Trophoblast cell (in vitro differentiated cells and primary cell): ENCODE results near the gene IGF2R.

ENCODE experiments used
- DNase-seq, 2 donors: peaks; one replicate each; pipeline ENCODE4 v3.0.0-alpha.2; 2016
- H2AFZ ChIP-seq: 2 replicates; pipeline ENCODE4 v1.6.1; 2013; ENCODE audit warnings: low read length, moderate library complexity, mild to moderate bottlenecking; ENCODE audit not compliant: insufficient read depth, poor library complexity
- H2AK5ac ChIP-seq: 2 replicates; pipeline ENCODE4 v1.6.1; 2013; ENCODE audit warnings: mild to moderate bottlenecking, low read length
- H2BK120ac ChIP-seq: 2 replicates; pipeline ENCODE4 v1.6.1; 2013; ENCODE audit warnings: low read length, mild to moderate bottlenecking, moderate library complexity; ENCODE audit not compliant: insufficient read depth, poor library complexity
- H2BK12ac ChIP-seq: 2 replicates; pipeline ENCODE4 v1.6.1; 2013; ENCODE audit warnings: mild to moderate bottlenecking, low read length, moderate library complexity
- H2BK5ac ChIP-seq: 2 replicates; pipeline ENCODE4 v1.6.1; 2013; ENCODE audit warnings: low read length, low read depth, moderate library complexity, mild to moderate bottlenecking; ENCODE audit not compliant: poor library complexity
- H3K14ac ChIP-seq: 2 replicates; pipeline ENCODE4 v1.6.1; 2013; ENCODE audit warnings: mild to moderate bottlenecking, low read length
- H3K18ac ChIP-seq: 2 replicates; pipeline ENCODE4 v1.6.1; 2013; ENCODE audit warnings: mild to moderate bottlenecking, low read length
- H3K23ac ChIP-seq: 2 replicates; pipeline ENCODE4 v1.6.1; 2013; ENCODE audit warnings: low read length
- H3K27ac ChIP-seq: 2 replicates; pipeline ENCODE4 v1.5.1; 2013; ENCODE audit warnings: low read depth, mild to moderate bottlenecking, inconsistent platforms, low read length, moderate library complexity
- H3K27me3 ChIP-seq: 2 replicates; pipeline ENCODE4 v1.6.1; 2013; ENCODE audit warnings: inconsistent platforms, mild to moderate bottlenecking, low read length, moderate library complexity; ENCODE audit not compliant: insufficient read depth
- H3K36me3 ChIP-seq, 2 experiments: 1 replicate in 1 of 2; 2 replicates in 1 of 2; pipeline ENCODE4 v1.6.1; 2013; ENCODE audit warnings: low read length in 2 of 2, mild to moderate bottlenecking in 2 of 2, moderate library complexity in 1 of 2; ENCODE audit not compliant: insufficient read depth in 2 of 2, control insufficient read depth in 1 of 2
- H3K4ac ChIP-seq: 2 replicates; pipeline ENCODE4 v1.6.1; 2013; ENCODE audit warnings: low read depth, mild to moderate bottlenecking, low read length, moderate library complexity
- H3K4me1 ChIP-seq, 2 experiments: 1 replicate in 1 of 2; 2 replicates in 1 of 2; pipeline ENCODE4 v1.6.1; 2013; ENCODE audit warnings: low read length in 2 of 2, mild to moderate bottlenecking in 2 of 2, moderate library complexity in 1 of 2; ENCODE audit not compliant: insufficient read depth in 2 of 2, control insufficient read depth in 1 of 2
- H3K4me2 ChIP-seq: 2 replicates; pipeline ENCODE4 v1.6.1; 2013; ENCODE audit warnings: inconsistent platforms, mild to moderate bottlenecking, low read length, moderate library complexity
- H3K4me3 ChIP-seq: 2 replicates; pipeline ENCODE4 v1.5.1; 2013; ENCODE audit warnings: mild to moderate bottlenecking, low read depth, low read length, inconsistent platforms
- H3K79me1 ChIP-seq: one replicate; pipeline ENCODE4 v1.6.1; 2013; ENCODE audit warnings: low read length
- H3K79me2 ChIP-seq: 2 replicates; pipeline ENCODE4 v1.6.1; 2013; ENCODE audit warnings: low read length, mild to moderate bottlenecking; ENCODE audit not compliant: control insufficient read depth, insufficient read depth, poor library complexity
- H3K9ac ChIP-seq: 2 replicates; pipeline ENCODE4 v1.6.1; 2013; ENCODE audit warnings: mild to moderate bottlenecking, low read length
- H3K9me3 ChIP-seq: 2 replicates; pipeline ENCODE4 v1.6.1; 2013; ENCODE audit warnings: low read depth, mild to moderate bottlenecking, control low read depth, inconsistent platforms, low read length; ENCODE audit not compliant: insufficient read depth
- H4K12ac ChIP-seq: 2 replicates; pipeline ENCODE4 v1.6.1; 2013; ENCODE audit warnings: low read depth, mild to moderate bottlenecking, low read length, moderate library complexity
- H4K8ac ChIP-seq: 2 replicates; pipeline ENCODE4 v1.6.1; 2013; ENCODE audit warnings: low read depth, mild to moderate bottlenecking, low read length, moderate library complexity
- H4K91ac ChIP-seq: one replicate; pipeline ENCODE4 v1.6.1; 2013; ENCODE audit warnings: low read depth, mild to moderate bottlenecking, low read length, moderate library complexity
- WGBS: extraction: QIAGEN DNeasy Blood & Tissue Kit; methylation state at CpG from one replicate; pipeline ENCODE4 v1.1.7; 2013; ENCODE audit warnings: missing lambda C conversion rate; ENCODE audit not compliant: insufficient read length, insufficient coverage; ENCODE audit errors: extremely low coverage; 5-methylcytosine and 5-hydroxymethylcytosine counted together

IGF2R gene

DNA sequence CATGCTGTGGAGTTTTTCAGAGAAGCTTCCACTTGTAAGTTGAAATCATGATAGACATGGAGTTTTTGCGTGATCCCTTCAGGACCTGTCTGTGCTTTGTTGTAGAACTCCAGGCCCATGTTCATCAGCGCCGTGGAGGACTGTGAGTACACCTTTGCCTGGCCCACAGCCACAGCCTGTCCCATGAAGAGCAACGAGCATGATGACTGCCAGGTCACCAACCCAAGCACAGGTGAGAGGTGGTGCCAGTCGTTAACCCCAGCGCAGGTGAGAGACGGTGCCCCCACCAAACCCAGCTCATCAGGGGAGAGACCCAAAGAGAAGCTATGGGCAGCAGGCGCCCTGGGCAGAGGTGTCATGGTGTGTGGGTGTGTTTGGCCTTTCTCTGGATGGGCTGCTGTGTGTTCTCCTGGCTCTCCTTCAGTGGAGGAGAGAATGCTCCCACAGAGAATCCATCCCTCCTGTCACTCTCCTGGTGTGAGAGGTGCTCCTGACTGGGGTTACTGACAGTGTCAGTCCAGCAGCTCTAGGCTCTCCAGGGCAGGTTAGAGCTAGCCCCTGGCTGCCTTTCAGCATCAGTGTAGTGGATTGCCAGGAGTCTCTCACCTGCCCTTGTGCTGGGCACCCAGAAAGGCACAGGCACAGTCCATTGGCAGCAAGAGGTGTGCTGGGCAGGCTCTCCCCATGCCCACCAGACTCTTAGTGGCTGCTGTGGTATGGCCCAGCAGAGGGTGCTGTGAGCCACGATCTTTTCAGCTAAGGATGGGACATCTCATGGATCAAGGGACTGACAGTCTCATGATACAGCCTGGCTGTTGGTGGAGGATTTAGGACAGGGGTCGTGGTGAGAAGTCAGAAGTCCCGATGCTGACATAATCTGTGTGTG, 103.2 kb downstream of the IGF2R start:
- Histone ChIP-seq H3K4me2 (no peak overlapping the region), H4K8ac (no peak overlapping the region), H3K27me3 (no peaks in the 10 kb centered on the region), H3K36me3 (peaks cover 65 to 83% of the 10 kb centered on the region in 2 experiments), H2BK5ac (no peak overlapping the region), H3K9ac (no peak overlapping the region), H3K4me3 (no peak overlapping the region), H3K9me3 (no peaks in the 10 kb centered on the region), H4K91ac (no peak overlapping the region), H3K79me1 (no peaks in the 10 kb centered on the region), H3K18ac (no peak overlapping the region), H2AK5ac (no peak overlapping the region), H2BK120ac (no peak overlapping the region), H3K4me1 (no peaks in the 10 kb centered on the region), H4K12ac (no peak overlapping the region), H3K27ac (no peak overlapping the region), H2AFZ (no peak overlapping the region), H2BK12ac (no peak overlapping the region), H3K79me2 (no peaks in the 10 kb centered on the region), H3K14ac (no peak overlapping the region), H3K4ac (no peak overlapping the region), H3K23ac (no peak overlapping the region)
- no peak for DNase-seq
- no CpG with 5 or more reads among the region's 11 CpGs for WGBS

- H3K4me1 ChIP-seq, result no peaks in the 10 kb centered on the region
- H3K27me3 ChIP-seq, result no peaks in the 10 kb centered on the region
- no peak overlapping the region for H2BK12ac ChIP-seq
- peaks cover 64 to 83% of the 10 kb centered on the region in 2 experiments for H3K36me3 ChIP-seq
- no peak overlapping the region for H4K8ac ChIP-seq
- H3K27ac ChIP-seq, result no peak overlapping the region
- no peak overlapping the region for H4K12ac ChIP-seq
- WGBS, result no CpG with 5 or more reads among the region's 9 CpGs
- no peak overlapping the region for H3K9ac ChIP-seq
- H3K79me1 ChIP-seq, result no peaks in the 10 kb centered on the region
- H2BK5ac ChIP-seq, result no peak overlapping the region
- no peak for DNase-seq
- H2BK120ac ChIP-seq, result no peak overlapping the region
- no peaks in the 10 kb centered on the region for H3K79me2 ChIP-seq
- no peak overlapping the region for H3K18ac ChIP-seq
- H2AFZ ChIP-seq, result no peak overlapping the region
- H3K4me2 ChIP-seq, result no peak overlapping the region
- H3K4ac ChIP-seq, result no peak overlapping the region
- peaks cover 2% of the 10 kb centered on the region for H3K9me3 ChIP-seq
- no peak overlapping the region for H4K91ac ChIP-seq
- H3K23ac ChIP-seq, result no peak overlapping the region
- no peak overlapping the region for H3K14ac ChIP-seq
- H3K4me3 ChIP-seq, result no peak overlapping the region
- H2AK5ac ChIP-seq, result no peak overlapping the region
These were observed 104.4 kb downstream of the IGF2R start for GRCh38 chr6:160073272-160073671.

DNA sequence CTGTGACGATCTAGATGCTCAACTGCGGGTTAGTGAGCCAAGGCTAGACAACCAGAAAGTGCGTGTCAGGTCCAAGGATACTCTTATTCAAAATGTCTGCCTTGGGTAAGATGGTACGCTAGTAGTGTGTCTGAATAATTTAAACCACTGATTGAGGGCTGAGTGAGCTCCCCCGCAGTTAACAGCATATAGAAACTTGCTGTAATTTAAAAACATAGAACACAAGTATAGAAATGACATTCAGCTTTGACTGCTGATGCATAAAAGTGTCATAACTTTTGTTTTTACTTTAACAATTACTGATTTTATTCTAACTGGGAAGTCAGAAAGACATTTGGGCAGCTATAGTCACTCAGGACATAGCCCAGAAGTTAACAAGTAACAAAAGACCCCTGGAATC, 107.1 kb downstream of the IGF2R start:
- H3K4me2 ChIP-seq, result no peak overlapping the region
- H3K18ac ChIP-seq, result no peak overlapping the region
- no peak overlapping the region for H3K9ac ChIP-seq
- DNase-seq, result no peak
- peaks cover 11% of the 10 kb centered on the region for H3K9me3 ChIP-seq
- H2AFZ ChIP-seq, result no peak overlapping the region
- no peak overlapping the region for H4K8ac ChIP-seq
- no peaks in the 10 kb centered on the region for H3K4me1 ChIP-seq
- whole genome bisulfite sequencing, result no CpG with 5 or more reads among the region's 5 CpGs
- H2BK120ac ChIP-seq, result no peak overlapping the region
- no peaks in the 10 kb centered on the region for H3K27me3 ChIP-seq
- no peak overlapping the region for H4K12ac ChIP-seq
- no peak overlapping the region for H4K91ac ChIP-seq
- H3K79me1 ChIP-seq, result no peaks in the 10 kb centered on the region
- H3K79me2 ChIP-seq, result no peaks in the 10 kb centered on the region
- no peak overlapping the region for H3K14ac ChIP-seq
- H2BK5ac ChIP-seq, result no peak overlapping the region
- peaks cover 62 to 80% of the 10 kb centered on the region in 2 experiments for H3K36me3 ChIP-seq
- no peak overlapping the region for H3K23ac ChIP-seq
- H2BK12ac ChIP-seq, result no peak overlapping the region
- no peak overlapping the region for H3K27ac ChIP-seq
- H2AK5ac ChIP-seq, result no peak overlapping the region
- H3K4me3 ChIP-seq, result no peak overlapping the region
- H3K4ac ChIP-seq, result no peak overlapping the region

DNA sequence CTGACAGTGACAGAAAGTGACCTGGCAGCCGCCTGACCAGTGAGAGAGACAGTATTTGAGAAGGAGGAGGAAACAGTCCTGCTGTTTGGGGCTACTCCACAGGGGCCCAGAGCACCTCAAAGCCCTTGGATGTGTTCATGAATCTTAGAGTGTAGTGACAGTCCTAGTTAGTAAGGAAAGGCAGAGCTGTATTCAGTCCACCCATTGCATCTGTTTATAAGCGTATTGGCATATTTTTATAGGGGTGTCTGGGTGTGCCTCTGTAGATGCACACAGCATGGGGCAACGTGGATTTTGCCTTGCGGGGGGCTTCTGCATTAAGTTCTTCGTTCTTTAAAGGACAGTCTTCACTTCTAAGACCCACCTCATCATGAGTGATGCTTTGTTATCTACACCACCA, 108.1 kb downstream of the IGF2R start:
- Histone ChIP-seq H3K4me1 (no peaks in the 10 kb centered on the region), H3K9me3 (peaks cover 15% of the 10 kb centered on the region), H3K36me3 (peaks cover 59 to 77% of the 10 kb centered on the region in 2 experiments), H3K14ac (no peak overlapping the region), H3K27me3 (no peaks in the 10 kb centered on the region), H2BK5ac (no peak overlapping the region), H3K27ac (no peak overlapping the region), H3K4ac (no peak overlapping the region), H4K91ac (no peak overlapping the region), H2BK12ac (no peak overlapping the region), H3K79me2 (no peaks in the 10 kb centered on the region), H2AFZ (no peak overlapping the region), H3K4me2 (no peak overlapping the region), H3K9ac (no peak overlapping the region), H2AK5ac (no peak overlapping the region), H3K23ac (no peak overlapping the region), H2BK120ac (no peak overlapping the region), H4K12ac (no peak overlapping the region), H3K4me3 (no peak overlapping the region), H3K79me1 (no peaks in the 10 kb centered on the region), H4K8ac (no peak overlapping the region), H3K18ac (no peak overlapping the region)
- no peak for DNase-seq
- WGBS, result no CpG with 5 or more reads among the region's 5 CpGs
